Tibial nerve (tissue), 4 donors: ENCODE data around the gene RDH12. TPM values are rescaled to one million over a fixed set of nuclear protein-coding genes. Genes with fewer than 3 reads are reported as not detected.
A peak's percentile ranks its signal among the peaks of the same experiment; 100 is the strongest.

Experiments used
- DNase-seq, 2 donors: peaks; one replicate each; pipeline ENCODE4 v3.0.0-alpha.2; 2019; ENCODE audit warnings: low spot score in 2 of 2
- H3K27ac ChIP-seq, 4 donors: fragments of 200-600 bp; sonication (generic) in 3 of 4; one replicate each; pipeline ENCODE4 v1.5.1; 2017 to 2019; ENCODE audit warnings: mild to moderate bottlenecking in 1 of 4
- H3K27me3 ChIP-seq, 2 donors: fragments of 200-600 bp; sonication (generic) in 1 of 2; one replicate each; pipeline versions ENCODE4 v1.5.1 to v1.6.0; 2017 to 2019
- H3K36me3 ChIP-seq, 3 donors: fragments of 200-600 bp; sonication (generic); one replicate each; pipeline ENCODE4 v1.5.1; 2018 to 2019
- H3K4me1 ChIP-seq, 4 donors: fragments of 200-600 bp; sonication (generic) in 3 of 4; one replicate each; pipeline ENCODE4 v1.5.1; 2017 to 2019
- H3K4me3 ChIP-seq, 4 donors: fragments of 200-600 bp; sonication (generic) in 3 of 4; one replicate each; pipeline ENCODE4 v1.5.1; 2017 to 2019; ENCODE audit warnings: mild to moderate bottlenecking in 1 of 4, moderate library complexity in 1 of 4
- H3K9me3 ChIP-seq, 4 donors: fragments of 200-600 bp; sonication (generic) in 3 of 4; one replicate each; pipeline ENCODE4 v1.5.1; 2017 to 2019
- EP300 ChIP-seq, 2 donors: sonication (generic); formaldehyde crosslinking; IDR thresholded peaks; one replicate each; pipeline ENCODE4 v1.6.1; 2017; ENCODE audit warnings: antibody characterized with exemption in 2 of 2, mild to moderate bottlenecking in 1 of 2
- POLR2A ChIP-seq, 2 donors: fragments of 450-650 bp; IDR thresholded peaks; one replicate each; pipeline ENCODE4 v1.6.1; 2017; ENCODE audit warnings: antibody characterized with exemption in 2 of 2, mild to moderate bottlenecking in 2 of 2, moderate library complexity in 2 of 2
- WGBS, 2 donors: methylation state at CpG; one replicate each; pipeline ENCODE4 v1.1.5; 2018; 5-methylcytosine and 5-hydroxymethylcytosine counted together
- total RNA-seq, 4 donors: library from RNA; depleted of rRNA; stranded (reverse); fragments of >200 nt; gene quantifications; one replicate each; pipeline ENCODE4 v1.1.0, GENCODE V29; 2016
- TF ChIP-seq, protein P1 (sequence below), 5 experiments: fragments of 200-600 bp in 3 of 5; fragments of 450-650 bp in 2 of 5; sonication (generic) in 3 of 5; IDR thresholded peaks; one replicate each; pipeline ENCODE4 v1.5.1; 2016 to 2019; ENCODE audit warnings: antibody characterized with exemption in 5 of 5, mild to moderate bottlenecking in 3 of 5, moderate library complexity in 2 of 5

RDH12 gene
- total RNA-seq, 4 donors from 2014 or later = not detected

DNA sequence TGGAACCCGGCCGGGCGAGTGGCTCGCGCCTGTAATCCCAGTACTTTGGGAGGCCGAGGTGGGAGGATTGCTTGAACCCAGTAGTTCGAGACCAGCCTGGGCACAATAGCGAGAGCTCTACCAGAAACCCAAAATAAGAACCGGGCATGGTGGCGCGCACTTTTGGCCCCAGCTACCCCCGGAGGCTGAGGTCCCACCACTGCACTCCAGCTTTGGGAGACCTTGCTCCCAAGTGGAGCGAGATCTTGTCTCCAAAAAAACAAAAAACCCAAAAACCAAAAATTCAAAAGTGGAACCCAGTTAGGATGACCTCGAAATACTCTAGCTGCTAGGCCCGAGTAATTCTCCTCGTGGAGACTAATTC, 26.5 kb upstream of the RDH12 start:
- Histone ChIP-seq H3K9me3 (no peaks in the 10 kb centered on the region), H3K36me3 (peaks cover 0 to 17% (median 0%) of the 10 kb centered on the region in 3 donors), H3K4me1 (peaks cover 0 to 38% (median 23%) of the 10 kb centered on the region in 4 donors), H3K4me3 (peak overlapping the region; percentile 76 to 97 (median 90)), H3K27ac (peak overlapping the region; percentile 97 to 100 (median 98)), H3K27me3 (no peaks in the 10 kb centered on the region)
- TF ChIP-seq, protein P1, sequence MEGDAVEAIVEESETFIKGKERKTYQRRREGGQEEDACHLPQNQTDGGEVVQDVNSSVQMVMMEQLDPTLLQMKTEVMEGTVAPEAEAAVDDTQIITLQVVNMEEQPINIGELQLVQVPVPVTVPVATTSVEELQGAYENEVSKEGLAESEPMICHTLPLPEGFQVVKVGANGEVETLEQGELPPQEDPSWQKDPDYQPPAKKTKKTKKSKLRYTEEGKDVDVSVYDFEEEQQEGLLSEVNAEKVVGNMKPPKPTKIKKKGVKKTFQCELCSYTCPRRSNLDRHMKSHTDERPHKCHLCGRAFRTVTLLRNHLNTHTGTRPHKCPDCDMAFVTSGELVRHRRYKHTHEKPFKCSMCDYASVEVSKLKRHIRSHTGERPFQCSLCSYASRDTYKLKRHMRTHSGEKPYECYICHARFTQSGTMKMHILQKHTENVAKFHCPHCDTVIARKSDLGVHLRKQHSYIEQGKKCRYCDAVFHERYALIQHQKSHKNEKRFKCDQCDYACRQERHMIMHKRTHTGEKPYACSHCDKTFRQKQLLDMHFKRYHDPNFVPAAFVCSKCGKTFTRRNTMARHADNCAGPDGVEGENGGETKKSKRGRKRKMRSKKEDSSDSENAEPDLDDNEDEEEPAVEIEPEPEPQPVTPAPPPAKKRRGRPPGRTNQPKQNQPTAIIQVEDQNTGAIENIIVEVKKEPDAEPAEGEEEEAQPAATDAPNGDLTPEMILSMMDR (IDR thresholded peaks at IDR 0.05) = no peak
- TF ChIP-seq POLR2A (IDR thresholded peaks at IDR 0.05) (no peak), EP300 (IDR thresholded peaks at IDR 0.05) (no peak)
- 31 to 41% methylated on average over 16 of the region's 16 CpGs for WGBS, 2 donors
- DNase-seq = peak in 1 of 2 donors; percentile 9

DNA sequence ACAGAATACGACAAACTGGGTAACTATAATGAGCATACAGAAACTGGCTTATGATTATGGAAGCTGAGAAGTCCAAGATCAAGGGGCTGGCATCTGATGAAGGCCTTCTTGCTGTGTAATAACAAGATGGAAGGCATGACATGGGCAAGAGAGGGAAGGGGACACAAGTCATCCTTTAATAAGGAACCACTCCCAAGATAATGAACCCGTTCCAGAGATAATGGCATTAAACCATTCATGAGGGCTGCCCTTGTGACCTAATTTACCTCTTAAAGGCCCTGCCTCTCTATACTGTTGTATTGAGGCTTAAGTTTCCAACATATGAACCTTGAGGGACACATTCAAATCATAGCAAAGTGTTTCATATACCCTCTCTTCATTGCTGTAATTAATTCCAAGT, 22.7 kb upstream of the RDH12 start:
- no peaks in the 10 kb centered on the region for H3K9me3 ChIP-seq
- H3K27me3 ChIP-seq = no peaks in the 10 kb centered on the region
- no peak for DNase-seq
- H3K4me1 ChIP-seq = peaks cover 0 to 7% (median 3%) of the 10 kb centered on the region in 4 donors
- 63 to 82% methylated on average over 2 of the region's 2 CpGs for WGBS, 2 donors
- H3K4me3 ChIP-seq = no peak overlapping the region
- peaks cover 0 to 32% (median 0%) of the 10 kb centered on the region in 3 donors for H3K36me3 ChIP-seq
- TF ChIP-seq POLR2A (IDR thresholded peaks at IDR 0.05) (no peak), EP300 (IDR thresholded peaks at IDR 0.05) (no peak)
- TF ChIP-seq, protein P1 (IDR thresholded peaks at IDR 0.05) = no peak
- no peak overlapping the region for H3K27ac ChIP-seq

DNA sequence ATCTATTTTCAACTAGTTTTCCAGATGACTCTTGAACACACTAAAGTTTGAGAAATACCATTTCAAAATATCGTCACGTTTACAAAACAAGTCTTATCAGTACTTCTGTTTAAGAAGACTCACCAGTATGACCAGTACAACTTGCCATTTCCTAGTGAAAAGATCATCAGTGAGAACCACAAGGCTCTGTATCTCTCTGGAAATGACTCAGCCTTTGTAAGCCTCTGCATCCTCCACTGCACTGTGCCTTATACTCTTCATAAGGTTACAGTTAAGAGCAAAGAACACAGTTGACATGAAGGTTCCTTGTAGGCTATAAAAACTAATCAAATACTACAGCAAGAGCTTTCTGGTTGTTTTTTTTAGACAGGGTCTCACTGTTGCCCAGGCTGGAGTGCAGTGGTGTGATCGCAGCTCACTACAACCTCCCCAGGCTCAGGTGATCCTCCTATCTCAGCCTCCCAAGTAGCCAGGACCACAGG, 21.5 kb upstream of the RDH12 start:
- H3K27ac ChIP-seq = no peak overlapping the region
- H3K27me3 ChIP-seq = no peaks in the 10 kb centered on the region
- DNase-seq = no peak
- H3K9me3 ChIP-seq = no peaks in the 10 kb centered on the region
- 90 to 94% methylated on average over 3 of the region's 3 CpGs for WGBS, 2 donors
- peaks cover 0 to 5% (median 2%) of the 10 kb centered on the region in 4 donors for H3K4me1 ChIP-seq
- peaks cover 0 to 44% (median 0%) of the 10 kb centered on the region in 3 donors for H3K36me3 ChIP-seq
- no peak for TF ChIP-seq EP300 (IDR thresholded peaks at IDR 0.05)
- TF ChIP-seq, protein P1 (IDR thresholded peaks at IDR 0.05) = no peak
- no peak for TF ChIP-seq POLR2A (IDR thresholded peaks at IDR 0.05)
- H3K4me3 ChIP-seq = no peak overlapping the region

DNA sequence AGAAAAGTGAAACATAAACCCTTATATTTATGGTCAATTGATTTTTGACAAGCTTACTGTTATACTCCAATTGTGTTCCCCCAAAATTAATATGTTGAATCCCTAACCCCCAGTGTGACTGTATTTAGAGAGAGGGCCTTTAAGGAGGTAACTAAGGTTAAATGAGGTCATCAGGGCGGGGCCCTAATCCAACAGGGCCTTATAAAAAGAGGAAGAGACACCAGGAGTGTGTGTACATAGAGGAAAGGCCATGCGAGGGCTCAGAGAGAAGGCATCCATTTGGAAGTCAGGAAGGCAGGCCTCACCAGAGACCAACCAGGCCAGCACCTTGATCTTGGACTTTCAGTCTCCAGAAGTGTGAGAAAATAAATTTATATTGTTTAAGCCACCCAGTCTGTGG, 20.7 kb upstream of the RDH12 start:
- WGBS, 2 donors = 73 to 86% methylated on average over 2 of the region's 2 CpGs
- TF ChIP-seq, protein P1 (IDR thresholded peaks at IDR 0.05) = no peak
- TF ChIP-seq EP300 (IDR thresholded peaks at IDR 0.05) = no peak
- no peak for TF ChIP-seq POLR2A (IDR thresholded peaks at IDR 0.05)
- no peak for DNase-seq

DNA sequence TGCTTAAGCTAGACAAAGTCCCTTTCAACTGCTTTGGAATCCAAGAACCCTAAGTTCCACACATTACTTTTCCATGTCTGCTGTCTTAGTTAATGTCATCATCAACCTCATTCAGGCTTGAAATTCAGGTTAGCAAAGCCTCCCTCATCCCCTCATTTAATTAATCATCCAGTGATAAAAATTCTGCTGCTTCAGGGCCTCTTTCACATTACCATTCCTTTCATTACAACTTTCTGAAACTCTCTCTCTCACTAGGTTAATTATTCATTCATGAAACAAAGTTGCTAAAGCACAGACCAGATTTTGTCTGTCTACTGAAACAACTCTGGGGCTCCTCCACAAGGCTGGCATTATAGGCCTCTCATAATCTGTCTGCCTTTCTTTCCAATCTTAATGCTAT, 17.8 kb upstream of the RDH12 start:
- no peak for DNase-seq
- Histone ChIP-seq H3K4me3 (no peak overlapping the region), H3K4me1 (no peaks in the 10 kb centered on the region), H3K27me3 (no peaks in the 10 kb centered on the region), H3K36me3 (peaks cover 0 to 63% (median 0%) of the 10 kb centered on the region in 3 donors), H3K27ac (no peak overlapping the region), H3K9me3 (no peaks in the 10 kb centered on the region)
- TF ChIP-seq, protein P1 (IDR thresholded peaks at IDR 0.05) = no peak
- TF ChIP-seq EP300 (IDR thresholded peaks at IDR 0.05) (no peak), POLR2A (IDR thresholded peaks at IDR 0.05) (no peak)

More for the DNA sequence above, 20.7 kb upstream of the RDH12 start:
- Histone ChIP-seq H3K27me3 (no peaks in the 10 kb centered on the region), H3K4me3 (no peak overlapping the region), H3K9me3 (no peaks in the 10 kb centered on the region), H3K36me3 (peaks cover 0 to 52% (median 0%) of the 10 kb centered on the region in 3 donors), H3K4me1 (no peaks in the 10 kb centered on the region), H3K27ac (no peak overlapping the region)
